OCI-M1 (cell line): ENCODE results near the gene PLBD2.
A peak's percentile ranks its signal among the peaks of the same experiment; 100 is the strongest.

Experiments used
- DNase-seq: peaks from one replicate; lab custom pipeline; 2025; lab: John Stamatoyannopoulos, UW

Gene PLBD2

GRCh38 chr12:113358381-113359132 lies at the start of gene PLBD2:
TSS of gene PLBD2 (plus strand) at chr12:113358587. CDS start at chr12:113358601, 14 bp downstream.
- DNase-seq = peak; percentile 97

- peak; percentile 48 for DNase-seq
These were observed 47.9 kb upstream of the PLBD2 start for GRCh38 chr12:113310489-113310888.

GRCh38 chr12:113314121-113314529 lies 44.3 kb upstream of the PLBD2 start:
- DNase-seq = no peak

- no peak for DNase-seq
These were observed 43.0 kb upstream of the PLBD2 start for GRCh38 chr12:113315358-113315757.

- DNase-seq = no peak
These were observed 42.2 kb upstream of the PLBD2 start for GRCh38 chr12:113316155-113316554.

- no peak for DNase-seq
These were observed 41.3 kb upstream of the PLBD2 start for GRCh38 chr12:113317122-113317521.

- DNase-seq = no peak
These were observed 40.2 kb upstream of the PLBD2 start for GRCh38 chr12:113318046-113318656.

- DNase-seq = no peak
These were observed 39.3 kb upstream of the PLBD2 start for GRCh38 chr12:113318900-113319628.

GRCh38 chr12:113320401-113320800 lies 38.0 kb upstream of the PLBD2 start:
- DNase-seq = no peak

- peak; percentile 23 for DNase-seq
These were observed 36.0 kb upstream of the PLBD2 start for GRCh38 chr12:113322343-113322742.

- no peak for DNase-seq
These were observed 32.5 kb upstream of the PLBD2 start for GRCh38 chr12:113325916-113326315.

- DNase-seq = no peak
These were observed 31.5 kb upstream of the PLBD2 start for GRCh38 chr12:113326775-113327395.

GRCh38 chr12:113328368-113328889 lies 30.0 kb upstream of the PLBD2 start:
- DNase-seq = no peak

- no peak for DNase-seq
These were observed 29.2 kb upstream of the PLBD2 start for GRCh38 chr12:113329022-113329790.

GRCh38 chr12:113329791-113330417 lies 28.5 kb upstream of the PLBD2 start:
- no peak for DNase-seq

- DNase-seq = no peak
These were observed 27.9 kb upstream of the PLBD2 start for GRCh38 chr12:113330505-113330904.

GRCh38 chr12:113332688-113333417 lies 25.5 kb upstream of the PLBD2 start:
- DNase-seq = no peak

- no peak for DNase-seq
These were observed 25.0 kb upstream of the PLBD2 start for GRCh38 chr12:113333418-113333750.

- DNase-seq = peak; percentile 46
These were observed 24.3 kb upstream of the PLBD2 start for GRCh38 chr12:113333877-113334785.
